GM19467 (cell line): ENCODE measurements around the gene AFF3.
"Not testable (repeated sequence)": the region's sequence is repeated elsewhere in the genome, so short reads cannot be mapped to it uniquely, and the experiment has no call there.

Experiments used
- ATAC-seq: cut with Tn5 transposase; IDR thresholded peaks from one replicate; pipeline ENCODE4 v1.9.1; 2021; ENCODE audit warnings: mild to moderate bottlenecking, moderate library complexity; ENCODE audit not compliant: unreplicated experiment

The AFF3 gene

GRCh38 chr2:99678625-99679024 lies 463.8 kb downstream of the AFF3 start:
- ATAC-seq: no peak

DNA sequence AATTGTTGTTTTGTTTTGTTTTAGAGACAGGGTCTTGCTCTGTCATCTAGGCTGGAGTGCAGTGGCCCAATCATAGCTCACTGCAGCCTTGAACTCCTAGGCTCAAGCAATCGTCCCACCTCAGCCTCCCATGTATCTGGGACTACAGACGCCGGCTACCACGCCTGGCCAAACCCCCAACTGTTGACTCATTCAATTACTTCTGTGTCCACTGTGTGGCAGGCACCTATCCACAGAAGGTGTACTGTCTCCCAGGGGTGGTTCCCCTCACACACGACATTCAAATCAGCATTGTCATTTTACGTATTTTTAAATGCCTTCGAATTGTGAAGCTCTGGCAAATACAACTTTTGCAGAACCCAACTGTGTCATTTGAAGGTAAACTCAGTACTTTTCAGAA lies 464.6 kb downstream of the AFF3 start:
- no peak for ATAC-seq

- ATAC-seq: no peak
Observed at GRCh38 chr2:99675130-99675661, 467.2 kb downstream of the AFF3 start.

GRCh38 chr2:99674090-99674489 lies 468.3 kb downstream of the AFF3 start:
- no peak for ATAC-seq

DNA sequence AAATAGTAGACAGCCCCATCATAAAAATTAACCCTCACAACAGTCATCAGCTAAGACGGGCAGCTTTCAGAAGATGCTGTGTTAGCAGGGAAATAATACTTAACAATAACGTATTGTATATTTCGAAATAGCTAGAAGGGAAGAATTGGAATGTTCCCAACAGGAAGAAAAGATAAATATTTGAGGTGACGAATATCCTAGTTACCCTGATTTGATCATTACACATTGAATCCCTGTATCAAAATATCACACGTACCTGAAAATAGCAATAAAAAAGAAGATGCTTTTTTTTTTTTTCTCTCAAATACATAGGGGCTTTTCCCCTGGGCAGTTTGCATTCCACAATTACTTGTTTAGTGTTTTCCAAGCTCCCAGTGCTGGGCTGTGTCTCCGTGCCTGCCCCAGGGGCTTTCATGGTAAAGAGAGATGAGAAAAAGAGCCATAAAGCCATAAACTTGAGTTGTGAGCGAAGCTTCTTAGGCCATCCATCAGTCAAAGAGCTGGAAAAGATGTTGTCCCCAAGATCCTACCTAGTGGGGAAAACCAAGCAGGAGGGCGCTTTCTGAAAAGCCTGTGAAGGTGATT lies 469.5 kb downstream of the AFF3 start:
- ATAC-seq: no peak

GRCh38 chr2:99670768-99671734 lies 471.3 kb downstream of the AFF3 start:
- ATAC-seq: no peak

DNA sequence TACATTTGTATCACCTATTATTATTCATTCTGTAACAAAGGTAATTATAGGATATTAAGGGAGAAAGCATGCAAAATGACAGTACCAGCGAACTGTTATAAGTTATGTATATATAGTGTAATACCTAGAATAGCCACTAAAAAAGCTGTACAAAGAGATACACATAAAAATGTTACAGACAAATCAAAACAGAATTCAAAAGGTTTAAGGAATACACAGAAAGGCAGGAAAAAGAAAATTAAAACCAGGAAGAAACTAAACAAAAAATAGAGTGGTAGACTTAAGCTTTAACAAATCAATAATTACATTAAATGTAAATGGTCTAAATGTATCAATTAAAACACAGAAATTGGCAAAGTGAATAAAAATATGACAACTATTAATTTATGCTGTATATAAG lies 476.1 kb downstream of the AFF3 start:
- no peak for ATAC-seq

DNA sequence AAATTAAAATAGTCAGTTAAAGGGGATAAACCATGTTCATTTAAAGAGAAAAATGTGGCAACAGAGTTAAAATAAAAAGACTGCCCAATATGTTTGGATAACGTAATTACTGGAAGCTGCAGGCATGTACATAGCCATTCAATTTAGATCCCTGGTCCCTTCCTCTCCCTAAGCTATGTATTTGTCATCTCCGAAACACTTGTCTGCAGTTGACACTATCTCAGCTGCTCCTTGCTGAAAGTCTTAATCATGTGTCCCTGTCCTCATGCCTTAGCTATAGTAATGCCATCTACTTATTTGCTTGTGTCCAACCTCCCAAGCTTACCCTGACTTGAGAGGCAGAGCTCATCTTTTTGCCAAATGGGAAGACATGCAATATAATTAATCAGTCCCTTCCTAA lies 478.7 kb downstream of the AFF3 start:
- no peak for ATAC-seq

DNA sequence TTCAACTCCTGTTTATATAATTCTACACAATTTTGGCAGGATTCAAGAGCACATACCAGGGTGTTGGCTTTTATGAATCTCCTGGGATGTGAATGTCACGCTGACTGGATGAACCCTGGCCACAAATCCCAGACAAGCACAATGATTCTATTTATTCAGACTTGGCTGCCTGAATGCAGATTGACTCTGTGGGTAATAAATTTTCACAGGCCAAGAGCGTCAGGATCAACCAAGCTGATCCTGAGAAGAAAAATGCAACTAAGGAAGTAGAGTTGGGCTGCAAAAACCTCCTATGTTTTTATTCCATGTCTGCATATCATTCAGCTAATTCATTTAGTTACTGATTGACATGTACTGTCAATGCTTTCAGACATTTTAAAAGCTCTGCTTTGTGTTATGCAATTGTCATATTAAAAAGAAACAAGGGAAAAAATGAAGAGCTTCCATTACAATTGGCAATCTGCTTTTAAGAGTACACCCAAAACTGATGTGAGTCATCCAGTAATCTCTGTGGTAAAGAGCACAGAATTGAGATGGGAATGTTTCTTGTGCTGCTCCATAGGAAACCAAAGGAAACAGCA lies 479.5 kb downstream of the AFF3 start:
- ATAC-seq: no peak

- not testable (repeated sequence) for ATAC-seq
Observed at GRCh38 chr2:99661761-99662160, 480.6 kb downstream of the AFF3 start.

DNA sequence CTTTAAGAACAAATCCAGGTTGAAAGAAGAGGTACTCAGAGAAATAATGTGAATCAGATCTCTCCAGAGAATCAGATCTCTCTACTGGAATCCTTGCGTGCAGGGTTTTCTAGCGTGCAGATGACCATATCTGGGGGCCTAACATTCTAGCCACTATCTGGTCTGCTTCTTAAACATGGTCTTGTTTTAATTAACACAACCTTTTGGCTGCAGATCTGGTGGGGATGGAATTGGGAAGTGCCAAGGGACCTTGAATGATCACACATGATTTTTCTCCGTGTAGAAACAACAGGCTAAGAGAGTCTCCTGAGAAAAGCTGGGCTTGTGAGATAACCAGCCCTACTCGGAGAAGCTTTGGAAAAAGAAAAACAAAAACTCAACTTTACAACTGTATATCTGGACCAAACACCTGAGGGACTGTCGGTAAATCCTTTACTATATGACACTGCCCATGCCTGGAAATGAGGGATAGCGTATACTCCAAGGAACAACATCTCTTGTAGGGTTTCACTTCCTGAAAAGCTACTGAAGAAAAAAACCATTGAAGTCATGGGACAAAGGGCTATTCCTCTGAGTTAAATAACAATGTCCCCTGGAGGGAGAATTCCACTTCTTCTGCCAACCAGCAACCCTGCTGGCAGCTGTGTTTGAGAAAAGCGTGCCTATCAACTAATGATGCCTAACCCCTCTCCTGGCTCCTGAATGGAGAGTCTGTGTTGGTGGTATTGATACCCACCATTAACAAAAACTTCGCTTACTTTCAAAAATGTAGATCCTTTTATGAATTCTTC lies 481.6 kb downstream of the AFF3 start:
- ATAC-seq: no peak

- no peak for ATAC-seq
Observed at GRCh38 chr2:99659874-99660273, 482.5 kb downstream of the AFF3 start.

DNA sequence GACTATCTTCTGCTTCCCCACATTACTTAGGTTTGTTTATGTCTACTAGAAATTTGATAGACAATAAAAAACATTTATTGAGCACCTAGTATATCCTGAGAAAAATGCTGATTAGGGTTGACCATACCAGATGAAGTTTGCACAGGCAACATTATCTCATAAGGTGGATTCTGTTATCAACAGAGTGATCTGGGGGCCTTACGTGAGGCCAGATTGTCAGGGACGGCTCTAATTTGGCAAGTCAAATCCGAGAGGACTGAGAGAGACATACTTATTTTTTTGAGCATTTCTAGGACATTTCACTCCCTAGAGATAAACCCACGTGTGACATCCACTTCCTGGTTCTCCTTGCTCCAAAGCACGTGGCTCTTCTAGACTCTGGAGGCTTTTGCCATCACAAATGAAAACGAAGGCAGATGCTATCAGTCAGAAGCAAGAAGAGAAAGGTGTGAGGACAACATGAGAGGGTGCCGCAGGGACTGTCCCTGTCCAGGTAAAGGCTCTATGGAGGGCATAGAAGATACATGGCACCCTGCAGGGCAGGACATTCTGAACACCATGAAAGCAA lies 484.6 kb downstream of the AFF3 start:
- no peak for ATAC-seq

DNA sequence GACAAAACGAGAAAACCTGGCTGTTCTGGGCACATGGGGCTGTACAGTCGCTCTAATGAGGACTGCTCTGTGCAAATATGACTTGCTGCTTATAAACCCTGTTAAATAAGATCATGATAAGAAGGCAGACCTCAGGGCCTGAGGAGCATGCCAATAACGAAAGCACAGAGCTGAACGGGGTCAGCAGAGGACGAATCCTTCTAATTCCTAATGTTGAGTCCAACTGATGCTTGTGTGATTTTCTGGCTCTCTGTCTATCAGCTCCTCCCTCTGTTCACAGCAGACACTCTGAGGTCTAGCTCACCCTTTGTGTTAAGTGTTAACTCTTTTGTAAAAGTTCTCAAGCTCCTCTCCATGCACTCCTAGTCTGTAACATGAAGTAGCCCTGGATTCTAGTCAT lies 485.4 kb downstream of the AFF3 start:
- ATAC-seq: no peak

DNA sequence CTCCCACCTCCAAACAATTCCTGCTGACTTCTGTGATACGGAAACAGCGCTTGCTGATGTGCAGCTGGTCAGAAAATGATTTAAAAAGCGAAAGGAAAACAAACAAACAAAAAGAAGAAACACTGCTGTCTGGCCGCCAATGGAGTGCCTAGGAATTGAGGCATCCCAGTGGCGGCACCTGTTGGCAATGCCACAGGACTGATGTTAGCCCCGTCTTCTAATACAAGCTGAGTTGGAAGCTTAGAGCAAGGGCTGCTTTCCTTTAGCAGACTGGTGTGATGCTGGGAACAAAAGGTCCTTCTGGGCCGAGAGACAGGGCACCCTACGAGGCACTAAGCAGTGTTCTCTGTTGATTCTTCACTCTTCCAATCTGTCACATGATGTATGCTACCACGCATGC lies 489.0 kb downstream of the AFF3 start:
- no peak for ATAC-seq

- ATAC-seq: no peak
Observed at GRCh38 chr2:99652862-99653261, 489.5 kb downstream of the AFF3 start.

DNA sequence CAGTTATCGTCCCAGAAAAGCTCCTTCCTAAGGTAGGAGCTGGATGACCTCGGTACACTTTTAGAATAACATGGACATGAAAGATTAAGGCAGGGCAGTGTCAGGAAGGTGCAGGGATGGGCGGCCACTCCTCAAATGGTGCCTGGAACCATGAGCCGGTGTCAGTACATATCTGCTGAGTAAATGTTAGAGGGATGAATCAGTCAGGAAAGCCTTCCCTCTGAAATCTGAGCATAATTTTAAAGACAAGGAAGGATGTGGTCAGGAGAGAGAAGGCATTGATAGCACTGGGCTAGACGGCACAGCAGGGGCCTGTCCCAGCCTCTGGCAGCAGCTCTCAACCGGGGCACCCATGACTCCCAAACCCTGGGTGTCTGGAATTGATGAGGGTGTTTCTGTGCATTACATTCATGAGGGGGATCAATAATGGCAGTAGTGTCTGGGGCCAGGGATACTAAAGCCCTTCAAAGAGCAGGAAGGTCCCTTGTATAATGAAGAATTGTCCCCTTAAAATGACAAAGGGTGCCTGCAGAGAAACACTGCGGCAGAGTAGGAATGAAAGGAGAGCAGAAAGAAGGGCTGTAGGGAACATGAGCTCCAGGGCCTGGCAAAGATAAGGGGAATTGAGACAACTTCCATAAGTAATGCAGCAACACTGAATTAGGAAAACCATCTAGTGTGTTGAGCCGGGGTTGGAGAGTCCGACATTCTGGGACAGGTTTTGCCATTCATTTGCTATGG lies 490.3 kb downstream of the AFF3 start:
- ATAC-seq: no peak

- no peak for ATAC-seq
Observed at GRCh38 chr2:99648906-99649789, 493.2 kb downstream of the AFF3 start.
